GM12891 (cell line): ENCODE data around the gene KLRF1.

Source experiments
- PAX5 ChIP-seq: IDR thresholded peaks from 2 replicates; pipeline ENCODE4 v1.6.1; 2011; ENCODE audit warnings: low read length, moderate library complexity, mild to moderate bottlenecking; ENCODE audit not compliant: insufficient read depth, severe bottlenecking
- POLR2A ChIP-seq: IDR thresholded peaks from 2 replicates; pipeline ENCODE4 v1.6.1; 2011; ENCODE audit warnings: low read depth, low read length, control low read depth
- POLR2AphosphoS5 ChIP-seq: IDR thresholded peaks from 2 replicates; pipeline ENCODE4 v1.6.1; 2011; ENCODE audit warnings: low read depth, low read length, control low read depth
- SPI1 ChIP-seq: IDR thresholded peaks from 2 replicates; pipeline ENCODE4 v1.6.1; 2011; ENCODE audit warnings: low read depth, low read length, control low read depth

DNA sequence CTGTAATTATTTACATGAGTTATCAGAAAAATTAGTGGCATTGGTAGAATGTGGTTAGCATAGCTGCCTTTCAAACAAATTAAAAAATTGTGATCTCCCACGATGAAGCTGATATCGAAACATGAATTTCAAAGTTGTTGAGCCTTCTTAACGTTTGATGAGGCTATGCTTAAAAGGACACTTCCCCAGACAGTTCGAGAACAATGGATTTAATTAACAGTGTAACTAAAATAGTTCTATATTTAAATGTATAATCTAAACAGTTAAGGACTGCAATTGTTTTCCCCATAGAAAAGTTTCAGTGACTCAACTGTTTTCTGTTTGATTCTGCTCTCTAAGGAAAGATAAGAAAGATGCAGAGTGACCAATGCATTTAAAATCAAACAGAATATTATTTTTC lies 40.2 kb downstream of the KLRF1 start:
- no peak for TF ChIP-seq POLR2A
- TF ChIP-seq PAX5, result no peak
- TF ChIP-seq POLR2AphosphoS5, result no peak
- no peak for TF ChIP-seq SPI1
